DMS 273 treated with DMSO at 0.1 percent for 48 hours (cell line): ENCODE measurements around the gene TMEM134.

Source experiments
- DNase-seq: peaks from one replicate; lab custom pipeline; 2025; lab: John Stamatoyannopoulos, UW

The TMEM134 gene

GRCh38 chr11:67500831-67501715, 32.0 kb upstream of the TMEM134 start:
- DNase-seq = no peak

GRCh38 chr11:67500484-67500821, 31.4 kb upstream of the TMEM134 start:
- DNase-seq = no peak

- no peak for DNase-seq
Measured at GRCh38 chr11:67499808-67500483, 30.9 kb upstream of the TMEM134 start.

- no peak for DNase-seq
Measured at GRCh38 chr11:67498544-67498972, 29.5 kb upstream of the TMEM134 start.

GRCh38 chr11:67497656-67498291, 28.7 kb upstream of the TMEM134 start:
- no peak for DNase-seq

GRCh38 chr11:67496113-67496512, 27.1 kb upstream of the TMEM134 start:
- no peak for DNase-seq

- no peak for DNase-seq
Measured at GRCh38 chr11:67495234-67496005, 26.4 kb upstream of the TMEM134 start.

- no peak for DNase-seq
Measured at GRCh38 chr11:67494371-67495233, 25.6 kb upstream of the TMEM134 start.

GRCh38 chr11:67493548-67494370, 24.7 kb upstream of the TMEM134 start:
- DNase-seq = no peak

GRCh38 chr11:67492801-67493547, 23.9 kb upstream of the TMEM134 start:
- no peak for DNase-seq

- no peak for DNase-seq
Measured at GRCh38 chr11:67492069-67492727, 23.1 kb upstream of the TMEM134 start.

GRCh38 chr11:67491276-67492068, 22.4 kb upstream of the TMEM134 start:
- no peak for DNase-seq

- no peak for DNase-seq
Measured at GRCh38 chr11:67490727-67491065, 21.6 kb upstream of the TMEM134 start.

GRCh38 chr11:67489885-67490726, 21.1 kb upstream of the TMEM134 start:
- no peak for DNase-seq

- no peak for DNase-seq
Measured at GRCh38 chr11:67489203-67489884, 20.3 kb upstream of the TMEM134 start.

GRCh38 chr11:67486481-67487195, 17.6 kb upstream of the TMEM134 start:
- DNase-seq = no peak
